ENCODE measurements around the gene NMRK2.

GRCh38 chr19:3923912-3924311, 9.0 kb upstream of the NMRK2 start:
- TF ChIP-seq CTCF (IDR thresholded peaks at IDR 0.05) (no peak), POLR2AphosphoS5 (IDR thresholded peaks at IDR 0.05) (no peak), EP300 (IDR thresholded peaks at IDR 0.05) (no peak)

All from esophagus muscularis mucosa (tissue), 4 donors.